Endothelial cell of umbilical vein (primary cell): ENCODE results near the gene ZBTB7C. TPM values are rescaled to one million over a fixed set of nuclear protein-coding genes. Genes with fewer than 3 reads are reported as not detected.

Experiments used
- BruUV-seq: library from RNA; stranded (reverse); fragments of 400-500 nt; replicated peaks from 2 replicates; lab custom pipeline; 2021; lab: Mats Ljungman, UMichigan
- CTCF ChIA-PET: fragments of 300-600, 350-600 bp; sonication (Branson Sonifier 250); formaldehyde crosslinking; loops from one replicate; lab custom pipeline; 2021; ENCODE audit warnings: antibody characterized with exemption, inconsistent platforms; lab: Charles Lee
- POLR2A ChIA-PET: fragments of 300-600, 350-600 bp; sonication (Branson Sonifier 250); formaldehyde crosslinking; loops from one replicate; lab custom pipeline; 2021; ENCODE audit warnings: antibody characterized with exemption, inconsistent platforms; lab: Charles Lee
- DNase-seq: peaks from one replicate; pipeline ENCODE4 v3.0.0-alpha.2; 2011; ENCODE audit warnings: low read depth, low spot score
- FAIRE-seq: peaks from 2 replicates; lab custom pipeline; 2011; peaks lifted over from hg19 to GRCh38; lab: Jason Lieb, UNC
- H2AFZ ChIP-seq: 2 replicates; pipeline ENCODE4 v1.6.0; 2012; ENCODE audit warnings: low read depth, low read length, control low read depth, inconsistent platforms
- H3K27ac ChIP-seq: 2 replicates; pipeline ENCODE4 v1.5.1; 2011; ENCODE audit warnings: low read depth, mild to moderate bottlenecking, control low read depth, low read length, moderate library complexity; ENCODE audit not compliant: insufficient read depth
- H3K27me3 ChIP-seq, 2 experiments: 2 replicates each; pipeline versions ENCODE4 v1.6.0 to v1.6.1; 2011; ENCODE audit warnings: low read length in 2 of 2, mixed read lengths in 1 of 2; ENCODE audit not compliant: control insufficient read depth in 2 of 2, insufficient read depth in 2 of 2
- H3K36me3 ChIP-seq, 2 experiments: 2 replicates in 1 of 2; 3 replicates in 1 of 2; pipeline ENCODE4 v1.5.1; 2011; ENCODE audit warnings: low read length in 2 of 2, mild to moderate bottlenecking in 1 of 2, moderate library complexity in 1 of 2; ENCODE audit not compliant: control insufficient read depth in 2 of 2, insufficient read depth in 2 of 2; ENCODE audit errors: extremely low read depth in 1 of 2
- H3K4me1 ChIP-seq: 3 replicates; pipeline ENCODE4 v1.5.1; 2011; ENCODE audit warnings: mild to moderate bottlenecking, low read length; ENCODE audit not compliant: control insufficient read depth, insufficient read depth; ENCODE audit errors: extremely low read depth
- H3K4me2 ChIP-seq: 2 replicates; pipeline ENCODE4 v1.6.1; 2011; ENCODE audit warnings: low read length, control low read depth, mixed read lengths; ENCODE audit not compliant: insufficient read depth
- H3K4me3 ChIP-seq, 3 experiments: fragments of 200-600 bp in 1 of 3; sonication (generic), shearing (Covaris generic) in 1 of 3; replicated peaks in 1 of 3; 2 replicates each; pipeline ENCODE4 v1.5.1; 2011 to 2016; ENCODE audit warnings: control low read depth in 3 of 3, low read length in 3 of 3, mild to moderate bottlenecking in 2 of 3, inconsistent platforms in 1 of 3, low read depth in 1 of 3, moderate library complexity in 1 of 3; ENCODE audit not compliant: insufficient read depth in 1 of 3
- H3K79me2 ChIP-seq: 2 replicates; pipeline ENCODE4 v1.6.0; 2012; ENCODE audit warnings: low read length, inconsistent platforms; ENCODE audit not compliant: control insufficient read depth, insufficient read depth
- H3K9ac ChIP-seq: replicated peaks from 2 replicates; pipeline ENCODE3; 2011; ENCODE audit warnings: low read length, control low read depth; ENCODE audit not compliant: insufficient read depth; ENCODE audit errors: extremely low read depth
- H3K9me1 ChIP-seq: replicated peaks from 3 replicates; pipeline ENCODE4 v1.6.0; 2011; ENCODE audit warnings: mild to moderate bottlenecking, low read length; ENCODE audit not compliant: control insufficient read depth, insufficient read depth; ENCODE audit errors: extremely low read depth
- H3K9me3 ChIP-seq: replicated peaks from 2 replicates; pipeline ENCODE4 v1.5.1; 2012; ENCODE audit warnings: low read length, inconsistent platforms; ENCODE audit not compliant: control insufficient read depth, insufficient read depth
- H4K20me1 ChIP-seq: replicated peaks from 2 replicates; pipeline ENCODE3; 2011; ENCODE audit warnings: mild to moderate bottlenecking, low read length; ENCODE audit not compliant: control insufficient read depth, insufficient read depth; ENCODE audit errors: extremely low read depth
- EZH2 ChIP-seq: IDR thresholded peaks from 2 replicates; pipeline ENCODE4 v1.6.1; 2012; ENCODE audit warnings: borderline replicate concordance, low read depth, mild to moderate bottlenecking, moderate library complexity, low read length, inconsistent platforms; ENCODE audit not compliant: severe bottlenecking
- FOS ChIP-seq: IDR thresholded peaks from 2 replicates; pipeline ENCODE4 v1.6.1; 2011; ENCODE audit warnings: mild to moderate bottlenecking, low read length, moderate library complexity, borderline replicate concordance; ENCODE audit not compliant: insufficient read depth
- GATA2 ChIP-seq: IDR thresholded peaks from 2 replicates; pipeline ENCODE4 v1.7.0; 2011; ENCODE audit warnings: low read depth, mild to moderate bottlenecking, moderate library complexity, mixed read lengths, low read length; ENCODE audit not compliant: insufficient read length, insufficient read depth
- JUN ChIP-seq: IDR thresholded peaks from 2 replicates; pipeline ENCODE4 v1.6.1; 2011; ENCODE audit warnings: borderline replicate concordance, low read depth; ENCODE audit not compliant: insufficient read length, insufficient read depth
- MYC ChIP-seq: IDR thresholded peaks from one replicate; pipeline ENCODE4 v1.6.1; 2011; ENCODE audit warnings: mild to moderate bottlenecking, low read depth, low read length
- POLR2A ChIP-seq: IDR thresholded peaks from 2 replicates; pipeline ENCODE4 v1.6.1; 2012; ENCODE audit warnings: low read depth, mild to moderate bottlenecking, control low read depth, low read length
- dilution Hi-C: fragments of 300-500 bp; cut with MboI; formaldehyde crosslinking; loops from one replicate; pipeline ENCODE4 v1.15.0; 2019; ENCODE audit warnings: low sequenced_read_pairs; ENCODE audit not compliant: extremely low pct_ligation_motif_present
- intact Hi-C: fragments of 100-400 bp; cut with micrococcal nuclease; formaldehyde crosslinking; loops from one replicate; pipeline ENCODE4 v1.10.0; 2022
- polyA plus RNA-seq, 4 experiments: library from polyadenylated mRNA; depleted of rRNA in 3 of 4; stranded (reverse) in 3 of 4; unstranded in 1 of 4; fragments of >200 nt; gene quantifications; 2 replicates each; pipeline versions ENCODE4 v1.2.1 to v1.2.3, GENCODE V29; 2011 to 2012; ENCODE audit warnings: missing spikeins in 1 of 4
- total RNA-seq: library from RNA; stranded (reverse); gene quantifications from 2 replicates; pipeline ENCODE4 v1.2.3, GENCODE V29; 2021
- TF ChIP-seq, protein P1 (sequence below), 2 donors: IDR thresholded peaks; 1 replicate in 1 of 2; 2 replicates in 1 of 2; pipeline ENCODE4 v1.5.1; 2011; ENCODE audit warnings: low read length in 2 of 2, mild to moderate bottlenecking in 2 of 2, moderate library complexity in 2 of 2, control low read depth in 1 of 2, inconsistent platforms in 1 of 2, low read depth in 1 of 2; ENCODE audit not compliant: insufficient read depth in 1 of 2; ENCODE audit errors: extremely low read depth in 1 of 2

Gene ZBTB7C
- total and polyA plus RNA-seq, 2 donors (not counting 3 experiments of a cell fraction or from before 2014, with no cell fraction given) = not detected

DNA sequence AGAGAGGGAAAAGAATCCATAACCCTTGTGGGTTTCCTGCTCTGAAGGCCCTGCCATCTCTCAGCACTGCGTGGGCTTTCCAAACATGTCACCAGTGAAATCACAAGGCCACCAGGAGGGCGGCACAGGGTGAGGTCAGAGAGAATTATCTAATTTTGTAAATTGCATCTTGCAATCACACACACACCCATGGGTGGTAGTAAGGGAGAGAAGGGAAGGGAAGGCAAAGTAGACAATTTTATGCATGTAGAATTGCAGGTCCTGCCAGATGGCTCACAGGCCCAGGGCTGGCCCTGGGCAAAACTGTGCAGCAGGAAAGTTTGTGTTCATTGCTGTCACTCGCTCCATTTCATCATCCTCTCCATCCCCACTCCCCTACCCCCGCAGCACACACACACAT lies 21.0 kb upstream of the ZBTB7C start:
- Histone ChIP-seq H3K4me2 (no peak overlapping the region), H3K36me3 (no peaks in the 10 kb centered on the region), H4K20me1 (no peaks in the 10 kb centered on the region), H3K4me1 (no peaks in the 10 kb centered on the region), H3K9ac (no peak overlapping the region), H3K79me2 (no peaks in the 10 kb centered on the region), H2AFZ (no peak overlapping the region), H3K27ac (no peak overlapping the region), H3K4me3 (no peak overlapping the region), H3K27me3 (peaks cover 9 to 12% of the 10 kb centered on the region in 2 experiments), H3K9me1 (no peaks in the 10 kb centered on the region), H3K9me3 (no peaks in the 10 kb centered on the region)
- no TSS peak for BruUV-seq
- dilution Hi-C loops = no loop called here
- intact Hi-C loops = no loop called here
- DNase-seq (no peak), FAIRE-seq (no peak)
- ChIA-PET CTCF (interaction anchor here (2.3 kb wide), 1 partner anchor 15 kb away, joined by 10 read pairs; no protein-coding TSS in a partner anchor), POLR2A (no interaction called here)
- TF ChIP-seq EZH2 (no peak), POLR2A (no peak), JUN (no peak), GATA2 (no peak), FOS (no peak), MYC (no peak)
- TF ChIP-seq, protein P1, sequence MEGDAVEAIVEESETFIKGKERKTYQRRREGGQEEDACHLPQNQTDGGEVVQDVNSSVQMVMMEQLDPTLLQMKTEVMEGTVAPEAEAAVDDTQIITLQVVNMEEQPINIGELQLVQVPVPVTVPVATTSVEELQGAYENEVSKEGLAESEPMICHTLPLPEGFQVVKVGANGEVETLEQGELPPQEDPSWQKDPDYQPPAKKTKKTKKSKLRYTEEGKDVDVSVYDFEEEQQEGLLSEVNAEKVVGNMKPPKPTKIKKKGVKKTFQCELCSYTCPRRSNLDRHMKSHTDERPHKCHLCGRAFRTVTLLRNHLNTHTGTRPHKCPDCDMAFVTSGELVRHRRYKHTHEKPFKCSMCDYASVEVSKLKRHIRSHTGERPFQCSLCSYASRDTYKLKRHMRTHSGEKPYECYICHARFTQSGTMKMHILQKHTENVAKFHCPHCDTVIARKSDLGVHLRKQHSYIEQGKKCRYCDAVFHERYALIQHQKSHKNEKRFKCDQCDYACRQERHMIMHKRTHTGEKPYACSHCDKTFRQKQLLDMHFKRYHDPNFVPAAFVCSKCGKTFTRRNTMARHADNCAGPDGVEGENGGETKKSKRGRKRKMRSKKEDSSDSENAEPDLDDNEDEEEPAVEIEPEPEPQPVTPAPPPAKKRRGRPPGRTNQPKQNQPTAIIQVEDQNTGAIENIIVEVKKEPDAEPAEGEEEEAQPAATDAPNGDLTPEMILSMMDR (IDR thresholded peaks at IDR 0.05; ENCODE audit: extremely low read depth in 1 of 2, insufficient read depth in 1 of 2, low read depth in 1 of 2, low read length in 2 of 2) = no peak
